Endodermal cell (in vitro differentiated cells): ENCODE data around the gene PDCL2. TPM values are rescaled to one million over a fixed set of nuclear protein-coding genes. Genes with fewer than 3 reads are reported as not detected.

ENCODE experiments used
- DNase-seq: peaks from one replicate; pipeline ENCODE4 v3.0.0-alpha.2; 2017
- H3K27ac ChIP-seq: 2 replicates; pipeline ENCODE4 v1.5.1; 2013; ENCODE audit warnings: mild to moderate bottlenecking, low read depth, low read length, moderate library complexity
- H3K27me3 ChIP-seq: 2 replicates; pipeline ENCODE4 v1.6.1; 2013; ENCODE audit warnings: mild to moderate bottlenecking, low read length, moderate library complexity; ENCODE audit not compliant: insufficient read depth, control insufficient read depth, poor library complexity, severe bottlenecking
- H3K36me3 ChIP-seq: 2 replicates; pipeline ENCODE4 v1.7.0; 2013; ENCODE audit warnings: mild to moderate bottlenecking, low read length, moderate library complexity; ENCODE audit not compliant: control insufficient read depth, insufficient read depth
- H3K4me1 ChIP-seq: one replicate; pipeline ENCODE4 v1.7.0; 2013; ENCODE audit warnings: low read length; ENCODE audit not compliant: control insufficient read depth, insufficient read depth
- H3K4me3 ChIP-seq: 2 replicates; pipeline ENCODE4 v1.5.1; 2013; ENCODE audit warnings: mild to moderate bottlenecking, low read length, moderate library complexity
- H3K9ac ChIP-seq: 2 replicates; pipeline ENCODE4 v1.6.1; 2013; ENCODE audit warnings: mild to moderate bottlenecking, low read length, moderate library complexity; ENCODE audit not compliant: poor library complexity, severe bottlenecking; ENCODE audit errors: extremely low read depth
- H3K9me3 ChIP-seq: 2 replicates; pipeline ENCODE4 v1.6.1; 2013; ENCODE audit warnings: mild to moderate bottlenecking, low read length, moderate library complexity; ENCODE audit not compliant: control insufficient read depth
- H3K27ac Mint-ChIP-seq: 2 replicates; pipeline ENCODE4 v1.8.0; 2020; ENCODE audit warnings: mixed read lengths
- H3K27me3 Mint-ChIP-seq: 2 replicates; pipeline ENCODE4 v1.8.0; 2021; ENCODE audit warnings: mild to moderate bottlenecking, mixed read lengths; ENCODE audit not compliant: insufficient read depth
- H3K36me3 Mint-ChIP-seq: 2 replicates; pipeline ENCODE4 v1.8.0; 2020; ENCODE audit warnings: low read depth, mixed read lengths
- H3K4me1 Mint-ChIP-seq: 2 replicates; pipeline ENCODE4 v1.8.0; 2020; ENCODE audit warnings: mixed read lengths
- H3K4me3 Mint-ChIP-seq: 2 replicates; pipeline ENCODE4 v1.8.0; 2020; ENCODE audit warnings: mild to moderate bottlenecking, moderate library complexity, mixed read lengths
- H3K9me3 Mint-ChIP-seq: 2 replicates; pipeline ENCODE4 v1.8.0; 2020; ENCODE audit warnings: mild to moderate bottlenecking, mixed read lengths
- WGBS, 2 experiments: methylation state at CpG; one replicate each; pipeline versions ENCODE4 v1.1.5 to v1.1.7; 2013; ENCODE audit warnings: missing lambda C conversion rate in 2 of 2, mixed read lengths in 1 of 2; ENCODE audit not compliant: insufficient coverage in 1 of 2, insufficient read length in 1 of 2; 5-methylcytosine and 5-hydroxymethylcytosine counted together
- total RNA-seq, 2 donors: library from RNA; stranded (reverse); fragmentation: NEBNext Ultra II Directional in 1 of 2; extraction: Animal tissue kit (Norgen Biotek cat#: 25700) in 1 of 2; gene quantifications; 2 replicates in 1 of 2; 3 replicates in 1 of 2; pipeline ENCODE4 v1.2.1, GENCODE V29; 2021
- TF ChIP-seq, protein P1 (sequence below): fragments of 200-600 bp; sonication (generic); conservative IDR thresholded peaks from 2 replicates; pipeline ENCODE4 v1.5.0; 2021; ENCODE audit warnings: antibody characterized with exemption, mild to moderate bottlenecking

The PDCL2 gene
- total RNA-seq, 2 donors from 2014 or later = not detected

DNA sequence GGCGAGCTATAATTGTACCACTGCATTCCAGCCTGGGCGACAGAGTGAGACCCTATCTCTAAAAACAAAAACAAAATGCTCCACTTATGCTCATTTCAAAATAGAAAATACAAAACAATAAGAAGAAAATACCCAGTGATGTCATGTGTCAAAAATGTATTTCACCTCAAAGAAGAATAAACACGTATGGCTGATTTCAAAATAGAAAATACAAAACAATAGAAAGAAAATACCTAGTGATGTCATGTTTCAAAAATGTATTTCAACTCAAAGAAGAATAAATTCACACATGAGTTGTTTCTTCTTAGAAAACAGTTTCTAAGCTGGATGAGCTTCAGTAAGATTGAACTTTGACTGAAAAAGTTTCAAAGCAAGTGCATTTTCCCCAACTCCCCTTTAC, 20.3 kb upstream of the PDCL2 start:
- no peaks in the 10 kb centered on the region for H3K27me3 Mint-ChIP-seq
- TF ChIP-seq, protein P1, sequence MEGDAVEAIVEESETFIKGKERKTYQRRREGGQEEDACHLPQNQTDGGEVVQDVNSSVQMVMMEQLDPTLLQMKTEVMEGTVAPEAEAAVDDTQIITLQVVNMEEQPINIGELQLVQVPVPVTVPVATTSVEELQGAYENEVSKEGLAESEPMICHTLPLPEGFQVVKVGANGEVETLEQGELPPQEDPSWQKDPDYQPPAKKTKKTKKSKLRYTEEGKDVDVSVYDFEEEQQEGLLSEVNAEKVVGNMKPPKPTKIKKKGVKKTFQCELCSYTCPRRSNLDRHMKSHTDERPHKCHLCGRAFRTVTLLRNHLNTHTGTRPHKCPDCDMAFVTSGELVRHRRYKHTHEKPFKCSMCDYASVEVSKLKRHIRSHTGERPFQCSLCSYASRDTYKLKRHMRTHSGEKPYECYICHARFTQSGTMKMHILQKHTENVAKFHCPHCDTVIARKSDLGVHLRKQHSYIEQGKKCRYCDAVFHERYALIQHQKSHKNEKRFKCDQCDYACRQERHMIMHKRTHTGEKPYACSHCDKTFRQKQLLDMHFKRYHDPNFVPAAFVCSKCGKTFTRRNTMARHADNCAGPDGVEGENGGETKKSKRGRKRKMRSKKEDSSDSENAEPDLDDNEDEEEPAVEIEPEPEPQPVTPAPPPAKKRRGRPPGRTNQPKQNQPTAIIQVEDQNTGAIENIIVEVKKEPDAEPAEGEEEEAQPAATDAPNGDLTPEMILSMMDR = no peak
- Histone ChIP-seq H3K27me3 (no peaks in the 10 kb centered on the region), H3K36me3 (no peaks in the 10 kb centered on the region), H3K4me3 (no peak overlapping the region), H3K9ac (no peak overlapping the region), H3K27ac (no peak overlapping the region), H3K9me3 (no peaks in the 10 kb centered on the region), H3K4me1 (no peaks in the 10 kb centered on the region)
- no peak for DNase-seq
- H3K27ac Mint-ChIP-seq = no peak overlapping the region
- WGBS, 2 experiments = 91 to 100% methylated on average over 1 to 3 of the region's 3 CpGs
- no peaks in the 10 kb centered on the region for H3K4me1 Mint-ChIP-seq
- no peak overlapping the region for H3K4me3 Mint-ChIP-seq
- H3K36me3 Mint-ChIP-seq = no peaks in the 10 kb centered on the region
- no peaks in the 10 kb centered on the region for H3K9me3 Mint-ChIP-seq

DNA sequence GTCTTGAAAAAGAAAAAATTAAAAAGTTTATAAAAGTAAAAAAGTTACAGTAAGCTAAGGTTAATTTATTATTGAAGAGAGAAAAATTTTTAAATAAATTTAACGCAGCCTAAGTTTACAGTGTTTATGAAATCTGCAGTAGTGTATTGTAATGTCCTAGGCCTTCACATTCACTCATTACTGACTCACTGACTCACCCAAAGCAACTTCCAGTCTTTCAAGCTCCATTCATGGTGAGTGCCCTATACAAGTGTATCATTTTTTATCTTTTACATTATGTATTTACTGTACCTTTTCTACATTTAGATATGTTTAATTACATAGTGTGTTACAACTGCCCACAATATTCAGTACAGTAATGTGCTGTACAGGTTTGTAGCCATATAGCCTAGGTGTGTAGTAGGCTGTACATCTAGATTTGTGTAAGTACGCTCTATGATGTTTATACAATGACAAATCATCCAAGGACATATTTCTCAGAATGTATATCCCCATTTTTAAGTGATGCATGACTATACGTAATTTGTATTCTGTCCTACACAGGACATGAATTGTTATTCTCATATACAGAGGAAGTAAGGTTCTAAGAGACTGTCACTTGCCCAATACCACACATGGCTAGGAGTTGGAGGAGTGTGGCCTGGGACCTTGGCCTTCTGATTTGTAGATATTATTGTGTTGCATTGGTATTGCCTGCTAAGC, 19.5 kb upstream of the PDCL2 start:
- no peaks in the 10 kb centered on the region for H3K9me3 ChIP-seq
- no peak overlapping the region for H3K4me3 ChIP-seq
- H3K27ac ChIP-seq = no peak overlapping the region
- Mint-ChIP-seq H3K9me3 (no peaks in the 10 kb centered on the region), H3K36me3 (no peaks in the 10 kb centered on the region), H3K4me3 (no peak overlapping the region), H3K27me3 (no peaks in the 10 kb centered on the region), H3K4me1 (no peaks in the 10 kb centered on the region), H3K27ac (no peak overlapping the region)
- no peaks in the 10 kb centered on the region for H3K27me3 ChIP-seq
- H3K4me1 ChIP-seq = no peaks in the 10 kb centered on the region
- H3K36me3 ChIP-seq = no peaks in the 10 kb centered on the region
- no peak overlapping the region for H3K9ac ChIP-seq
- TF ChIP-seq, protein P1 = no peak
- no peak for DNase-seq
- 97 to 100% methylated on average over 2 to 3 of the region's 3 CpGs for WGBS, 2 experiments

DNA sequence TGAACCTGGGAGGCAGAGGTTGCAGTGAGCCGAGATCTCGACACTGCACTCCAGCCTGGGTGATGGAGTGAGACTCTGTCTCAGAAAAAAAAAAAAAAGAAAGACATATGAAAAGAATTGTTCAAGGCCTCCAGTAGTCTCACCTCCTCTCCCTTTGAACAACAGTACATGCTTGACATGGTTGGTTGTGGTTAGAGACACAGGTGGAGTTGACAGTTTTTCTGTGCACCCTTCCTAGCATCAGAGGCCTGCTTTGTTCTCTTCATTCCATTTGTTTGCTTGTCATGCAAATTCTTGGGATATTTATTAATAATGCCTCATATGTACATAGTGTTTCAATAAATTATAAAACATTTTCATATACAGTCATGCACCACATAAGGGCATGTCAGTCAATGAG, 18.3 kb upstream of the PDCL2 start:
- H3K27me3 Mint-ChIP-seq = no peaks in the 10 kb centered on the region
- no peaks in the 10 kb centered on the region for H3K4me1 Mint-ChIP-seq

More for the DNA sequence above, 18.3 kb upstream of the PDCL2 start:
- no peaks in the 10 kb centered on the region for H3K36me3 ChIP-seq
- H3K9ac ChIP-seq = no peak overlapping the region
- H3K9me3 Mint-ChIP-seq = no peaks in the 10 kb centered on the region
- H3K27ac ChIP-seq = no peak overlapping the region
- H3K4me3 ChIP-seq = no peak overlapping the region
- no peaks in the 10 kb centered on the region for H3K4me1 ChIP-seq
- H3K4me3 Mint-ChIP-seq = no peak overlapping the region
- no peaks in the 10 kb centered on the region for H3K9me3 ChIP-seq
- no peaks in the 10 kb centered on the region for H3K27me3 ChIP-seq
- no peaks in the 10 kb centered on the region for H3K36me3 Mint-ChIP-seq
- H3K27ac Mint-ChIP-seq = no peak overlapping the region
- WGBS, 2 experiments = 91% methylated on average over 2 of the region's 2 CpGs; no CpG with 5 or more reads in 1 of the 2 experiments
- no peak for DNase-seq
- TF ChIP-seq, protein P1 = no peak
